Testis (tissue), 2 donors: ENCODE measurements around the gene RTP1.

ENCODE experiments used
- CTCF ChIP-seq, 3 experiments: fragments of 450-650 bp in 2 of 3; fragments of 200-600 bp in 1 of 3; sonication (generic) in 1 of 3; IDR thresholded peaks; one replicate each; pipeline ENCODE4 v1.5.1; 2016 to 2019; ENCODE audit warnings: antibody characterized with exemption in 3 of 3, mild to moderate bottlenecking in 2 of 3, moderate library complexity in 1 of 3
- POLR2A ChIP-seq: fragments of 450-650 bp; IDR thresholded peaks from one replicate; pipeline ENCODE4 v1.6.1; 2017; ENCODE audit warnings: antibody characterized with exemption, mild to moderate bottlenecking, moderate library complexity

- no peak for TF ChIP-seq CTCF (IDR thresholded peaks at IDR 0.05)
- no peak for TF ChIP-seq POLR2A
Measured at GRCh38 chr3:187207624-187208023, 10.3 kb downstream of the RTP1 start.
